Measurements from ENCODE around the gene OTUB2.

GRCh38 chr14:94003397-94003796, 22.7 kb upstream of the OTUB2 start:
- no peak for TF ChIP-seq POLR2A (IDR thresholded peaks at IDR 0.05)
- TF ChIP-seq, protein P1, sequence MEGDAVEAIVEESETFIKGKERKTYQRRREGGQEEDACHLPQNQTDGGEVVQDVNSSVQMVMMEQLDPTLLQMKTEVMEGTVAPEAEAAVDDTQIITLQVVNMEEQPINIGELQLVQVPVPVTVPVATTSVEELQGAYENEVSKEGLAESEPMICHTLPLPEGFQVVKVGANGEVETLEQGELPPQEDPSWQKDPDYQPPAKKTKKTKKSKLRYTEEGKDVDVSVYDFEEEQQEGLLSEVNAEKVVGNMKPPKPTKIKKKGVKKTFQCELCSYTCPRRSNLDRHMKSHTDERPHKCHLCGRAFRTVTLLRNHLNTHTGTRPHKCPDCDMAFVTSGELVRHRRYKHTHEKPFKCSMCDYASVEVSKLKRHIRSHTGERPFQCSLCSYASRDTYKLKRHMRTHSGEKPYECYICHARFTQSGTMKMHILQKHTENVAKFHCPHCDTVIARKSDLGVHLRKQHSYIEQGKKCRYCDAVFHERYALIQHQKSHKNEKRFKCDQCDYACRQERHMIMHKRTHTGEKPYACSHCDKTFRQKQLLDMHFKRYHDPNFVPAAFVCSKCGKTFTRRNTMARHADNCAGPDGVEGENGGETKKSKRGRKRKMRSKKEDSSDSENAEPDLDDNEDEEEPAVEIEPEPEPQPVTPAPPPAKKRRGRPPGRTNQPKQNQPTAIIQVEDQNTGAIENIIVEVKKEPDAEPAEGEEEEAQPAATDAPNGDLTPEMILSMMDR (IDR thresholded peaks at IDR 0.05) = no peak
